ENCODE results near the gene RCSD1. TPM values are rescaled to one million over a fixed set of nuclear protein-coding genes. Genes with fewer than 3 reads are reported as not detected.

The RCSD1 gene
- polyA plus RNA-seq, 3 donors: 116 to 218 (median 216) TPM

GRCh38 chr1:167645140-167645541, 15.1 kb downstream of the RCSD1 start:
- H3K27me3 Mint-ChIP-seq (ENCODE audit: low read depth in 3 of 3): no peaks in the 10 kb centered on the region
- Histone ChIP-seq H3K4me3 (replicated peaks in 1 of 3; ENCODE audit: low read depth in 2 of 3, low read length in 3 of 3) (no peak overlapping the region), H3K4me2 (replicated peaks; ENCODE audit: extremely low read depth, low read length, poor library complexity, severe bottlenecking) (no peak overlapping the region), H3K9ac (ENCODE audit: insufficient read depth, low read length, poor library complexity, severe bottlenecking) (no peak overlapping the region), H3K27me3 (ENCODE audit: control insufficient read depth in 2 of 2, insufficient read depth in 2 of 2, low read length in 2 of 2) (no peaks in the 10 kb centered on the region), H3K79me2 (ENCODE audit: insufficient read depth, low read length) (peaks cover 100% of the 10 kb centered on the region), H3K36me3 (replicated peaks in 1 of 2; ENCODE audit: control insufficient read depth in 1 of 2, insufficient read depth in 2 of 2, low read length in 2 of 2) (peaks cover 44 to 57% of the 10 kb centered on the region in 2 donors), H4K20me1 (ENCODE audit: insufficient read depth, low read length) (peaks cover 100% of the 10 kb centered on the region), H3K27ac (ENCODE audit: low read depth in 1 of 2, low read length in 2 of 2) (peak overlapping the region in 1 of 2 donors; percentile 78), H3K9me3 (replicated peaks in 1 of 2; ENCODE audit: control insufficient read depth in 1 of 2, insufficient read depth in 1 of 2, low read length in 2 of 2) (no peaks in the 10 kb centered on the region), H3K4me1 (ENCODE audit: control insufficient read depth in 1 of 2, insufficient read depth in 2 of 2, low read length in 2 of 2) (peaks cover 57 to 68% of the 10 kb centered on the region in 2 donors), H2AFZ (ENCODE audit: insufficient read depth, low read depth, low read length, poor library complexity, severe bottlenecking) (no peak overlapping the region)
- intact Hi-C loops (cut with micrococcal nuclease): no loop called here
- H3K27ac Mint-ChIP-seq: peak overlapping the region in 6 of 7 donors; percentile 27 to 88 (median 86)
- no peak for TF ChIP-seq CTCF (IDR thresholded peaks at IDR 0.05)
- no peak overlapping the region for H3K4me3 Mint-ChIP-seq
- peaks cover 55 to 67% of the 10 kb centered on the region in 2 donors for H3K36me3 Mint-ChIP-seq
- H3K9me3 Mint-ChIP-seq: no peaks in the 10 kb centered on the region
- DNase-seq: no peak
- no CpG with 5 or more reads among the region's 3 CpGs for WGBS (ENCODE audit: insufficient coverage)
- H3K4me1 Mint-ChIP-seq: peaks cover 92% of the 10 kb centered on the region

GRCh38 chr1:167645625-167646414, 15.8 kb downstream of the RCSD1 start:
- WGBS (ENCODE audit: insufficient coverage): 89% methylated on average over 13 of the region's 15 CpGs
- Histone ChIP-seq H3K27me3 (ENCODE audit: control insufficient read depth in 2 of 2, insufficient read depth in 2 of 2, low read length in 2 of 2) (no peaks in the 10 kb centered on the region), H3K79me2 (ENCODE audit: insufficient read depth, low read length) (peaks cover 100% of the 10 kb centered on the region), H2AFZ (ENCODE audit: insufficient read depth, low read depth, low read length, poor library complexity, severe bottlenecking) (no peak overlapping the region), H3K9me3 (replicated peaks in 1 of 2; ENCODE audit: control insufficient read depth in 1 of 2, insufficient read depth in 1 of 2, low read length in 2 of 2) (no peaks in the 10 kb centered on the region), H3K4me2 (replicated peaks; ENCODE audit: extremely low read depth, low read length, poor library complexity, severe bottlenecking) (no peak overlapping the region), H3K27ac (ENCODE audit: low read depth in 1 of 2, low read length in 2 of 2) (peak overlapping the region; percentile 4 to 78), H3K9ac (ENCODE audit: insufficient read depth, low read length, poor library complexity, severe bottlenecking) (peak overlapping the region; percentile 9), H3K36me3 (replicated peaks in 1 of 2; ENCODE audit: control insufficient read depth in 1 of 2, insufficient read depth in 2 of 2, low read length in 2 of 2) (peaks cover 38 to 53% of the 10 kb centered on the region in 2 donors), H4K20me1 (ENCODE audit: insufficient read depth, low read length) (peaks cover 100% of the 10 kb centered on the region), H3K4me3 (replicated peaks in 1 of 3; ENCODE audit: low read depth in 2 of 3, low read length in 3 of 3) (no peak overlapping the region), H3K4me1 (ENCODE audit: control insufficient read depth in 1 of 2, insufficient read depth in 2 of 2, low read length in 2 of 2) (peaks cover 63 to 73% of the 10 kb centered on the region in 2 donors)
- no peak overlapping the region for H3K4me3 Mint-ChIP-seq
- H3K9me3 Mint-ChIP-seq: no peaks in the 10 kb centered on the region
- peaks cover 94% of the 10 kb centered on the region for H3K4me1 Mint-ChIP-seq
- peaks cover 49 to 67% of the 10 kb centered on the region in 2 donors for H3K36me3 Mint-ChIP-seq
- peak overlapping the region; percentile 39 to 88 (median 86) for H3K27ac Mint-ChIP-seq
- intact Hi-C loops (cut with micrococcal nuclease): no loop called here
- H3K27me3 Mint-ChIP-seq (ENCODE audit: low read depth in 3 of 3): no peaks in the 10 kb centered on the region
- TF ChIP-seq CTCF (IDR thresholded peaks at IDR 0.05): no peak
- DNase-seq: no peak

Measured in CD14-positive monocyte (primary cell).